ENCODE measurements around the gene PTPRS. TPM values are rescaled to one million over a fixed set of nuclear protein-coding genes. Genes with fewer than 3 reads are reported as not detected.

PTPRS gene
- polyA plus RNA-seq, 4 donors, result under 0.01 to 12.5 (median 6.6) TPM

DNA sequence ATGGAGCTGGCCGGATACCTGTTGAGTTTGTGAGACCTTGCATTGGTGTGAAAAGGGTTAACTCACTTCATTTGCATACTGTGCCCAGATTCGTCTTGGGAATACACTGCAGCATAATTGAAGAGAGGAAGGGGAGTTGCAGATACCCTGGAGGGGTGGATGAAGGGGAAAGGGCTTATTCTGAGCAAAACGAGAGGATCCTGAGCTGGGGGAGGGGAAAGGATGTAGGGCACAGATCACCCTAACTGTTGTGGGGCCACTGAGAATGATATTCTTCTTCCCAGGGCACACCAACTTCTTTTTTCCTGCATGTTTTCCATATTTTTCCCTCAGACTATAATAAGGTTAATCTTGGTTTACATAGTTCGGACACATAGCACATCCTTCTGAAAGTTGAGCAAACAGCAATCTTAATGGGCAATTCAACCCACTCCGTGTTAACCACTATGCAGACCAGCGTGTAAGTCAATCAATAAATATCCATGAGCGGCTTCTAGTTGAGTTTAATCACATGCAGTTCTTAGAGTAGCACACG lies 11.7 kb upstream of the PTPRS start:
- no peaks in the 10 kb centered on the region for H3K4me1 ChIP-seq (ENCODE audit: control insufficient read depth in 3 of 3, insufficient read depth in 2 of 3, low read depth in 1 of 3, low read length in 2 of 3)

DNA sequence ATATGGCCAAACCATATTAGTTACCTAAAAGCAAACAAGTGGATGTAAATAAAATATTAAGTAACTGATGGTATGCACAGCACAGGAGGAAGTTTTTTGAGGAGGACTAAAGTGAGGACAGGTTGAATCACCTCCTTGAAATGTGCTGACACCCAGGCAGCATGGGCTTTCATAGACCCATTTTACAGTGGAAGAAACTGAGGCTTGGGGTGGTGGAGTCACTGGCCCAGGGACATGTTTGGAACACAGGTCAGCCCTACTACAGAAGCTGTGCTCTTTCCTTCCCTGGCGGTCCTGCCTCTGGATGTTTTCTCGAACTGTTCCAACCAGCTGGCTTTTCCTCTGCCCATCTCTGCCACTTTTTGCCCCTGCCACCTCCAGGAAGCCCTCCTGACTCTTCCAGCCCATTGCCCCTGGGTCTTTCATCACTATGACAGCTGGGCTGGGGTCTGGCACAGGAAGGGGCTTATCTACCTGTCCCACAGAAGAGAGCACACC lies 11.2 kb upstream of the PTPRS start:
- Histone ChIP-seq H3K9me3 (ENCODE audit: control insufficient read depth in 2 of 2, insufficient read depth in 1 of 2, low read depth in 1 of 2, low read length in 1 of 2) (no peaks in the 10 kb centered on the region), H3K4me3 (ENCODE audit: low read depth in 1 of 3, low read length in 3 of 3) (no peak overlapping the region), H3K36me3 (ENCODE audit: control insufficient read depth in 3 of 3, insufficient read depth in 2 of 3, low read depth in 1 of 3, low read length in 3 of 3) (no peaks in the 10 kb centered on the region), H3K27ac (ENCODE audit: low read depth in 1 of 3, low read length in 2 of 3) (no peak overlapping the region), H3K27me3 (ENCODE audit: control insufficient read depth in 3 of 3, insufficient read depth in 3 of 3, low read length in 3 of 3) (peaks cover 0 to 4% (median 3%) of the 10 kb centered on the region in 3 donors), H3K4me1 (ENCODE audit: control insufficient read depth in 3 of 3, insufficient read depth in 2 of 3, low read depth in 1 of 3, low read length in 2 of 3) (no peaks in the 10 kb centered on the region)
- WGBS, 3 donors, result 65 to 70% (median 68%) methylated on average over 2 of the region's 2 CpGs
- no peak for FAIRE-seq
- no peak for DNase-seq

More for the DNA sequence above, 11.7 kb upstream of the PTPRS start:
- H3K27ac ChIP-seq (ENCODE audit: low read depth in 1 of 3, low read length in 2 of 3), result no peak overlapping the region
- DNase-seq (no peak), FAIRE-seq (no peak)
- no peaks in the 10 kb centered on the region for H3K9me3 ChIP-seq (ENCODE audit: control insufficient read depth in 2 of 2, insufficient read depth in 1 of 2, low read depth in 1 of 2, low read length in 1 of 2)
- no peaks in the 10 kb centered on the region for H3K36me3 ChIP-seq (ENCODE audit: control insufficient read depth in 3 of 3, insufficient read depth in 2 of 3, low read depth in 1 of 3, low read length in 3 of 3)
- WGBS, 3 donors, result 23 to 29% (median 26%) methylated on average over 8 of the region's 8 CpGs
- H3K4me3 ChIP-seq (ENCODE audit: low read depth in 1 of 3, low read length in 3 of 3), result no peak overlapping the region
- peaks cover 0 to 4% (median 3%) of the 10 kb centered on the region in 3 donors for H3K27me3 ChIP-seq (ENCODE audit: control insufficient read depth in 3 of 3, insufficient read depth in 3 of 3, low read length in 3 of 3)

DNA sequence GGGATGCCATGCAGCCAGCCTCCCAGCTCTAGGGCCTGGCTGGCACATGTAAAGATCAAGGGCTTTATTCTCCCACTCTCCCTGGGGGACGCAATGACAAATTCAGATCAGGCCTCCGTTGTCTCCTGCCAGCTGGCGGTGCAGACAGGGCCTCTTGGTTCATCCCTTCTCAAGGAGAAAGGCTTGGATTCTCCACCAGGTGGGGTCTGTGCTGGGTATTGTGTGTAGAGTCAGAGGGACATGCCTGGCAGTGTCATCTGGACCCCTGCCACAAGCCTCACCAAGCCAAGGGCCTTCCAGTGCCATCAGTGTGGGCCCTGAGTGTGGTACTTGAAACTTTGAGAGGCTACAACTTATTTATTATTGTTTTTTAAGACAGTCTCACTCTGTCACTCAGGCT lies 8.4 kb upstream of the PTPRS start:
- H3K4me1 ChIP-seq (ENCODE audit: control insufficient read depth in 3 of 3, insufficient read depth in 2 of 3, low read depth in 1 of 3, low read length in 2 of 3), result no peaks in the 10 kb centered on the region
- DNase-seq (no peak), FAIRE-seq (no peak)
- H3K9me3 ChIP-seq (ENCODE audit: control insufficient read depth in 2 of 2, insufficient read depth in 1 of 2, low read depth in 1 of 2, low read length in 1 of 2), result no peaks in the 10 kb centered on the region
- no peaks in the 10 kb centered on the region for H3K36me3 ChIP-seq (ENCODE audit: control insufficient read depth in 3 of 3, insufficient read depth in 2 of 3, low read depth in 1 of 3, low read length in 3 of 3)
- H3K27me3 ChIP-seq (ENCODE audit: control insufficient read depth in 3 of 3, insufficient read depth in 3 of 3, low read length in 3 of 3), result peaks cover 0 to 4% (median 3%) of the 10 kb centered on the region in 3 donors
- H3K27ac ChIP-seq (ENCODE audit: low read depth in 1 of 3, low read length in 2 of 3), result no peak overlapping the region
- no peak overlapping the region for H3K4me3 ChIP-seq (ENCODE audit: low read depth in 1 of 3, low read length in 3 of 3)
- WGBS, 3 donors, result 59 to 65% (median 60%) methylated on average over 3 of the region's 3 CpGs

DNA sequence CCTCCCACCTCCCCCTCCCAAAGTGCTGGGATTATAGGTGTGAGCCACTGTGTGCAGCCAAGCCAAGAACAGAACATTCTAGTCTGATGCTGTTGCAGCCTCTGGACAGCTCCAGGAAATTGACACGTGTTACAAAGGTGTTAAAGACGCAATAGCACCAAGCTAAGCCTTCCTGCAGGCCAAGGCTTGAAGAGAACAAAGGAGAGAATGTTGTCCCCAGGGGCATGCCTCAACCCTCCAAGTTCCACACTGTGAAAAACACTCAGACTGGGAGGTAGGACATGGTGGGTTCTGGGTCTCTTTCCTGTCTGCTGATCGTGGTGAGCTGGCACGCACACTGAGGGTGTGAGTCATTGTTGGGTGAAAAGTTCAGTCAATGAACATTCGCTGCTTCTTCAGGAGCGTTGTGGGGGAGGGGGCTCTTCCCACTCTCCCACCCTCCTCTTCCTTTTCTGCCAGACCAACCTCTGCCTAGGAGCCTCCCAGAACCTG lies 5.3 kb upstream of the PTPRS start:
- H3K27me3 ChIP-seq (ENCODE audit: control insufficient read depth in 3 of 3, insufficient read depth in 3 of 3, low read length in 3 of 3), result peaks cover 3 to 10% (median 5%) of the 10 kb centered on the region in 3 donors
- no peak for FAIRE-seq

DNA sequence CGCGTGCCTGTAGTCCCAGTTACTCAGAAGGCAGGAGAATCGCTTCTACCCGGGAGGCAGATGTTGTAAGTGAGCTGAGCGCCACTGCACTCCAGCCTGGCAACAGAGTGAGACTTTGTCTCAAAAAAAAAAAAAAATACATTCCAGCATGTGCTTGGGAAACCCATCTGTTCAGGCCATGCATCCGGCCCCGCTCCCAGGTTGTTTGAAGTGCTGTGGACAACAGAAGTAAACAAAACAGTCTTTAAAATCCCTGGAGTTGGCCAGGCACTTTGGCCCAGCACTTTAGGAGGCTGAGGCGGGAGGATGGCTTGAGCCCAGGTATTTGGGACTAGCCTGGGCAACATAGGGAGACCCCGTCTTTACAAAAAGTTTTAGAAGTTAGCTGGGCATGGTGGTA lies 3.2 kb upstream of the PTPRS start:
- FAIRE-seq (no peak), DNase-seq (no peak)
- Histone ChIP-seq H3K36me3 (ENCODE audit: control insufficient read depth in 3 of 3, insufficient read depth in 2 of 3, low read depth in 1 of 3, low read length in 3 of 3) (no peaks in the 10 kb centered on the region), H3K4me3 (ENCODE audit: low read depth in 1 of 3, low read length in 3 of 3) (no peak overlapping the region), H3K27me3 (ENCODE audit: control insufficient read depth in 3 of 3, insufficient read depth in 3 of 3, low read length in 3 of 3) (peaks cover 8 to 21% (median 10%) of the 10 kb centered on the region in 3 donors), H3K27ac (ENCODE audit: low read depth in 1 of 3, low read length in 2 of 3) (no peak overlapping the region), H3K9me3 (ENCODE audit: control insufficient read depth in 2 of 2, insufficient read depth in 1 of 2, low read depth in 1 of 2, low read length in 1 of 2) (no peaks in the 10 kb centered on the region), H3K4me1 (ENCODE audit: control insufficient read depth in 3 of 3, insufficient read depth in 2 of 3, low read depth in 1 of 3, low read length in 2 of 3) (peaks cover 0 to 5% (median 0%) of the 10 kb centered on the region in 3 donors)
- 60 to 65% (median 65%) methylated on average over 9 of the region's 9 CpGs for WGBS, 3 donors

More for the DNA sequence above, 5.3 kb upstream of the PTPRS start:
- 22 to 26% (median 25%) methylated on average over 6 of the region's 6 CpGs for WGBS, 3 donors
- no peak for DNase-seq
- Histone ChIP-seq H3K9me3 (ENCODE audit: control insufficient read depth in 2 of 2, insufficient read depth in 1 of 2, low read depth in 1 of 2, low read length in 1 of 2) (no peaks in the 10 kb centered on the region), H3K4me1 (ENCODE audit: control insufficient read depth in 3 of 3, insufficient read depth in 2 of 3, low read depth in 1 of 3, low read length in 2 of 3) (no peaks in the 10 kb centered on the region), H3K27ac (ENCODE audit: low read depth in 1 of 3, low read length in 2 of 3) (no peak overlapping the region), H3K4me3 (ENCODE audit: low read depth in 1 of 3, low read length in 3 of 3) (no peak overlapping the region), H3K36me3 (ENCODE audit: control insufficient read depth in 3 of 3, insufficient read depth in 2 of 3, low read depth in 1 of 3, low read length in 3 of 3) (no peaks in the 10 kb centered on the region)

DNA sequence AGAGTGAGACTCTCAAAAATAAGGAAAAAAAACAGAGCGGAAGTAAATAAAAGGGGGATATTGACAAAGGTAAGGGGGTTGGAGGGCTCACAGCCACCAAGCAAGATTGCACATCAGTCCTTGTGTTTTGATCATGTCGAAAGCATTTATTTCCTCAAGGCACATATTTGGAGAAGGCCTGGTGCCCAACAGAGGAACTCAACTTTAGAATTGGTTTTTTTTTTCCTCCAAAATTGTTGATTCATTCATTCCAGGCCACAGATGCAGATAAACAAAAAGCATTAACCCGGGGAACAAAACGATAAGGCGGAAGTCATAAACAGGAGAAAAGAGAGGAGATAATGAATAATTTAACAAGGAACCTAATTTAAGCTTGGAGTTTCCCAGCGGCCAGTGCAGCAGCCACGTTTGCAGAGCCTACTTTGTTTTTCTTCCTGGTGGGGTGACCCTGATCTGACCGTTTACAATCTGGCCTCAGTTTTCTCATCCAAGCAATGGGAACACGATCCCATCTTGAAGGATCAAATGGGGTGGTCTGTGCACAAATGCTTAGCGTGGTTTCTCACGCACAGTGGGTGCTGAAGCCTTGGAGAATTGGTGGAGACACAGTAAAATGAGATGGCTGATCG lies 2.1 kb upstream of the PTPRS start:
- H3K4me3 ChIP-seq (ENCODE audit: low read depth in 1 of 3, low read length in 3 of 3), result no peak overlapping the region
- H3K9me3 ChIP-seq (ENCODE audit: control insufficient read depth in 2 of 2, insufficient read depth in 1 of 2, low read depth in 1 of 2, low read length in 1 of 2), result no peaks in the 10 kb centered on the region
- WGBS, 3 donors, result 52 to 59% (median 54%) methylated on average over 12 of the region's 12 CpGs
- no peak for DNase-seq
- no peak overlapping the region for H3K27ac ChIP-seq (ENCODE audit: low read depth in 1 of 3, low read length in 2 of 3)
- FAIRE-seq, result no peak
- peaks cover 9 to 32% (median 10%) of the 10 kb centered on the region in 3 donors for H3K27me3 ChIP-seq (ENCODE audit: control insufficient read depth in 3 of 3, insufficient read depth in 3 of 3, low read length in 3 of 3)
- H3K4me1 ChIP-seq (ENCODE audit: control insufficient read depth in 3 of 3, insufficient read depth in 2 of 3, low read depth in 1 of 3, low read length in 2 of 3), result peaks cover 0 to 7% (median 0%) of the 10 kb centered on the region in 3 donors
- H3K36me3 ChIP-seq (ENCODE audit: control insufficient read depth in 3 of 3, insufficient read depth in 2 of 3, low read depth in 1 of 3, low read length in 3 of 3), result no peaks in the 10 kb centered on the region

DNA sequence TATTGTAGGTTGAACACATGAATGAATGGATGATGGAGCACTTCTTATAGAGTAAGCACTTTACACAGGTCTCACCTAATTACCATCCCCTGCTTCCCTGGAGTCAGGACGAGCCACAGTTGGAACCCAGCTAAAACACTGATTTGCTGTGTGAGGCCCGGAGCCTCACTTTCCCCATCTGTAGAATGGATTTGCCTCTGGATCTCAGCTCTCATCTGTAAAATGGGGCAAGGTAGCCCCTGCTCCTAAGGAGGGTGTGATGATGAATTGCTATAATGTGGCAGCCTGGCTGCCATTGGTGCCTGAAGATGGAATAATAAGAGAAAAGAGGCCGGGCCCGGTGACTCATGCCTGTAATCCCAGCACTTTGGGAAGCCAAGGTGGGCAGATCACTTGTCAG lies 1.4 kb upstream of the PTPRS start:
- H3K4me1 ChIP-seq (ENCODE audit: control insufficient read depth in 3 of 3, insufficient read depth in 2 of 3, low read depth in 1 of 3, low read length in 2 of 3), result peaks cover 0 to 7% (median 0%) of the 10 kb centered on the region in 3 donors
- H3K36me3 ChIP-seq (ENCODE audit: control insufficient read depth in 3 of 3, insufficient read depth in 2 of 3, low read depth in 1 of 3, low read length in 3 of 3), result no peaks in the 10 kb centered on the region
- no peaks in the 10 kb centered on the region for H3K9me3 ChIP-seq (ENCODE audit: control insufficient read depth in 2 of 2, insufficient read depth in 1 of 2, low read depth in 1 of 2, low read length in 1 of 2)
- no peak overlapping the region for H3K27ac ChIP-seq (ENCODE audit: low read depth in 1 of 3, low read length in 2 of 3)
- WGBS, 3 donors, result 67 to 85% (median 67%) methylated on average over 4 of the region's 4 CpGs
- no peak for FAIRE-seq
- DNase-seq, result no peak
- no peak overlapping the region for H3K4me3 ChIP-seq (ENCODE audit: low read depth in 1 of 3, low read length in 3 of 3)
- H3K27me3 ChIP-seq (ENCODE audit: control insufficient read depth in 3 of 3, insufficient read depth in 3 of 3, low read length in 3 of 3), result peaks cover 9 to 39% (median 12%) of the 10 kb centered on the region in 3 donors

DNA sequence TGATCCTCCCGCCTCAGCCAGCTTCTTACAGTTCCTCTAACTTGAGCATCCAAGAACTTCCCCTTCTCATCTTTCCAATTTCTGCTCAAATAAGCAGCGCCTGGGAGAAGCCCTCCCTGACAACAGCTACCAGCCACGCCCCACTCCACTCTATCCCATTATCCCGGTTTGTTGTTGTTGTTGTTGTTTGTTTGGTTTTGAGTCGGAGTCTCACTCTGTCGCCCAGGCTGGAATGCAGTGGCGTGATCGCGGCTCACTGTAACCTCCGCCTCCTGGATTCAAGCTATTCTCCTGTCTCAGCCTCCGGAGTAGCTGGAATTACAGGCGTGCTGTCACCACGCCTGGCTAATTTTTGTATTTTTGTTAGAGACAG lies 822 bp upstream of the PTPRS start:
- 81 to 86% (median 86%) methylated on average over 13 of the region's 13 CpGs for WGBS, 3 donors
- no peak overlapping the region for H3K27ac ChIP-seq (ENCODE audit: low read depth in 1 of 3, low read length in 2 of 3)
- H3K27me3 ChIP-seq (ENCODE audit: control insufficient read depth in 3 of 3, insufficient read depth in 3 of 3, low read length in 3 of 3), result peaks cover 9 to 43% (median 12%) of the 10 kb centered on the region in 3 donors
- DNase-seq (no peak), FAIRE-seq (no peak)
- H3K4me3 ChIP-seq (ENCODE audit: low read depth in 1 of 3, low read length in 3 of 3), result no peak overlapping the region
- no peaks in the 10 kb centered on the region for H3K9me3 ChIP-seq (ENCODE audit: control insufficient read depth in 2 of 2, insufficient read depth in 1 of 2, low read depth in 1 of 2, low read length in 1 of 2)
- H3K4me1 ChIP-seq (ENCODE audit: control insufficient read depth in 3 of 3, insufficient read depth in 2 of 3, low read depth in 1 of 3, low read length in 2 of 3), result peaks cover 0 to 7% (median 0%) of the 10 kb centered on the region in 3 donors
- no peaks in the 10 kb centered on the region for H3K36me3 ChIP-seq (ENCODE audit: control insufficient read depth in 3 of 3, insufficient read depth in 2 of 3, low read depth in 1 of 3, low read length in 3 of 3)
